ENCODE results near the gene TSPAN18. TPM values are rescaled to one million over a fixed set of nuclear protein-coding genes. Genes with fewer than 3 reads are reported as not detected.

Gene TSPAN18
- total RNA-seq, 2 experiments from 2014 or later, result 22.9 to 23.5 TPM

- H3K4me3 Mint-ChIP-seq, result no peak overlapping the region
- H3K9me3 Mint-ChIP-seq, result peaks cover 10% of the 10 kb centered on the region
- POLR2A ChIA-PET, result no interaction called here
- H3K4me1 Mint-ChIP-seq, result no peaks in the 10 kb centered on the region
- no peaks in the 10 kb centered on the region for H3K36me3 Mint-ChIP-seq (ENCODE audit: low read depth)
- peaks cover 11% of the 10 kb centered on the region for H3K27me3 Mint-ChIP-seq
- H3K27ac Mint-ChIP-seq, result no peak overlapping the region
- DNase-seq, result no peak
- CTCF ChIA-PET, result interaction anchor here (0.5 to 2.3 kb wide), 3 partner anchors 15 to 135 kb away, joined by 3 to 6 read pairs (median 3); no protein-coding TSS in a partner anchor
Observed at GRCh38 chr11:44760917-44761550, 34.3 kb downstream of the TSPAN18 start.

- no peaks in the 10 kb centered on the region for H3K4me1 Mint-ChIP-seq
- no peaks in the 10 kb centered on the region for H3K36me3 Mint-ChIP-seq (ENCODE audit: low read depth)
- peaks cover 11% of the 10 kb centered on the region for H3K27me3 Mint-ChIP-seq
- no peak overlapping the region for H3K4me3 Mint-ChIP-seq
- ChIA-PET CTCF (no interaction called here), POLR2A (no interaction called here)
- no peak for DNase-seq
- no peak overlapping the region for H3K27ac Mint-ChIP-seq
- H3K9me3 Mint-ChIP-seq, result peaks cover 7% of the 10 kb centered on the region
Observed at GRCh38 chr11:44761551-44761961, 34.8 kb downstream of the TSPAN18 start.

- no peak for DNase-seq
- Mint-ChIP-seq H3K27me3 (peaks cover 6% of the 10 kb centered on the region), H3K36me3 (ENCODE audit: low read depth) (no peaks in the 10 kb centered on the region), H3K9me3 (peaks cover 3% of the 10 kb centered on the region), H3K4me1 (no peaks in the 10 kb centered on the region), H3K27ac (no peak overlapping the region), H3K4me3 (no peak overlapping the region)
- POLR2A ChIA-PET, result no interaction called here
- CTCF ChIA-PET, result interaction anchor here (0.6 to 1.2 kb wide), 2 partner anchors 23 to 1289 kb away, joined by 3 read pairs; no protein-coding TSS in a partner anchor
Observed at GRCh38 chr11:44763121-44763820, 36.5 kb downstream of the TSPAN18 start.

DNA sequence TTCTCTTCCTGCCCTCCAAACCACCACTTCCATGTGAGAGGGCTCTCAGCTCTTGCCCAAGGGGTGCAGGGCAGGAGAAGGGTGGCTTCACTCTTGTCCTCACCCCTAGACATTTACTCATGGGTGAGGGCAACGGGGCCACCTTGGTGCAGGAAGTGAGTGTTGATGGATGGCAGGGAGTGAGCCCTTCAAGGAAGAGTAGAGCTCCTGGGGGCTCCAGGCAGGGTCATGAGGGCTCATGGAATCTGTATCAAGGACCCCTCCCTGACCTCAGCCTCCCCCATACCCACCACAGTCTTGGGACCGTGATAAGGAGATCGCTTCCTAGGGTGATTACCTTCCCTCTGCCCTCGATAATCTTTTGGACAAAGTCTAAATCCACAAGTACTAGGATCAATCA lies 37.8 kb downstream of the TSPAN18 start:
- Mint-ChIP-seq H3K27ac (no peak overlapping the region), H3K27me3 (peaks cover 3% of the 10 kb centered on the region), H3K36me3 (ENCODE audit: low read depth) (peaks cover 2% of the 10 kb centered on the region), H3K4me3 (no peak overlapping the region), H3K9me3 (no peaks in the 10 kb centered on the region), H3K4me1 (no peaks in the 10 kb centered on the region)
- DNase-seq, result no peak
- POLR2A ChIA-PET, result no interaction called here
- CTCF ChIA-PET, result interaction anchor here (0.6 kb wide), 1 partner anchor 1341 kb away, joined by 3 read pairs; no protein-coding TSS in a partner anchor

GRCh38 chr11:44765026-44765595 lies 38.3 kb downstream of the TSPAN18 start:
- peaks cover 2% of the 10 kb centered on the region for H3K27me3 Mint-ChIP-seq
- H3K27ac Mint-ChIP-seq, result no peak overlapping the region
- peaks cover 2% of the 10 kb centered on the region for H3K36me3 Mint-ChIP-seq (ENCODE audit: low read depth)
- no peak overlapping the region for H3K4me3 Mint-ChIP-seq
- no peak for DNase-seq
- no peaks in the 10 kb centered on the region for H3K4me1 Mint-ChIP-seq
- ChIA-PET POLR2A (no interaction called here), CTCF (no interaction called here)
- H3K9me3 Mint-ChIP-seq, result no peaks in the 10 kb centered on the region

GRCh38 chr11:44765676-44766075 lies 38.9 kb downstream of the TSPAN18 start:
- DNase-seq, result no peak
- POLR2A ChIA-PET, result no interaction called here
- peaks cover 2% of the 10 kb centered on the region for H3K36me3 Mint-ChIP-seq (ENCODE audit: low read depth)

DNA sequence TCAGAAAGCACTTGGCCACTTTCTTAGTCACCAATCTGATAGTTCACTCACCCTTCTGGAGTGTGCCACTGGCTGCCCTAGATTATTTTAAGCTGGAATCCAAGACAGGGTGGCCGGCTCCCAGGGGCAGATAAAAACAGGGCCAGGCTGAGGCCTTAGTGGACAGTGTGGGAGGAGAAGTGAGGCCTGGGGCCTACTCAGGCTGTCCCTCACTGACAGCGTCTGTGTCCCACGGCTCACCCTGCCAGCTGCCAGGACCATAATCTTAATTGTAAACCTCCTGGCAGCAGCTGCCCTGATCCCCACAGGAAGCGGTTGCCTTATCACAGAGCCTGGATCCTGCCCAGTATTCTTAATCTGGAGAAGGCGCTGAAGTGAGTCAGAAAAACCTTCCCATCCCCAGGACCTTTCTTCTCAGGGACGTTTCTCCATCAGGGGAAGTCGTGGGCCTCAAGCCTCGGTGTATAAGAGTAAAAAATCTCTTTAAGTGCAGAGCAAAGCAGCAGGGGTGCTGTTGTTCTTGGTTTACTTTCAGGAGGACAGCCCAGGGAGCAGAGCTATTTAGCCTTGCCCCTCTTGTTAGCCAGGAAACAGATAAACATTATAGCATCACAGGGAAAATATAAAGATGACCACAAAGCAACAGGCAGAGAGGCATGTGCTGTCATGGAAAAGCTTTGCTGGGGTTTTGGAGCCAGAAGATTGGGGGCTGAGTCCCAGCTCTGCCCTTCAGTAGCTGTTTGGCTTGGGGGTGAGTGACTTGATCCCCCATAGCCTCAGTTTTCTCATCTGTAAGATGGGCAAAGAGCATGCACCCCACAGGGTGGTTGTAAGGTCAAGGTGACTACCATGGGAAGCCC lies 39.6 kb downstream of the TSPAN18 start:
- H3K4me3 Mint-ChIP-seq, result no peak overlapping the region
- H3K27me3 Mint-ChIP-seq, result peaks cover 2% of the 10 kb centered on the region
- no peak for DNase-seq
- no peak overlapping the region for H3K27ac Mint-ChIP-seq
- CTCF ChIA-PET, result interaction anchor here (1.0 to 1.3 kb wide), 3 partner anchors 9 to 243 kb away, joined by 3 to 4 read pairs (median 3); no protein-coding TSS in a partner anchor
- H3K4me1 Mint-ChIP-seq, result no peaks in the 10 kb centered on the region
- POLR2A ChIA-PET, result no interaction called here
- peaks cover 2% of the 10 kb centered on the region for H3K36me3 Mint-ChIP-seq (ENCODE audit: low read depth)
- H3K9me3 Mint-ChIP-seq, result no peaks in the 10 kb centered on the region

More at GRCh38 chr11:44765676-44766075, 38.9 kb downstream of the TSPAN18 start:
- Mint-ChIP-seq H3K4me3 (no peak overlapping the region), H3K4me1 (no peaks in the 10 kb centered on the region), H3K9me3 (no peaks in the 10 kb centered on the region), H3K27ac (no peak overlapping the region), H3K27me3 (peaks cover 2% of the 10 kb centered on the region)
- CTCF ChIA-PET, result no interaction called here

DNA sequence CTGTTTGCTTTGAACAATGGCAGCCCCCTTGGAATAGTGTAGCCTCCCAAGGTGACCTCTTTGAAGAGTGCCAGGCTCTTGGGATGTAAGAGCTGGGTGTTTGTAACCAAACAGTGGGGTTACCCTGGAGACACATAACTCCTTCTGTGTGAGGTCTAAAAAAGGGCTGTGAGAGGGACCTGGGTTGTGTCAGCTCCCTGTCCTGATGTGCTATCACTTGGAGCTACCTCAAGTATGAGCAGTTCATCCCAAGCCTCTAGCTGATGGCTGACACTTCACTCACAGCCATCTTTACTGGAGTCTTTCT lies 40.2 kb downstream of the TSPAN18 start:
- Mint-ChIP-seq H3K36me3 (ENCODE audit: low read depth) (peaks cover 2% of the 10 kb centered on the region), H3K4me3 (no peak overlapping the region), H3K27ac (no peak overlapping the region), H3K27me3 (peaks cover 2% of the 10 kb centered on the region), H3K4me1 (no peaks in the 10 kb centered on the region), H3K9me3 (no peaks in the 10 kb centered on the region)
- POLR2A ChIA-PET, result no interaction called here
- CTCF ChIA-PET, result interaction anchor here (1.0 to 1.3 kb wide), 3 partner anchors 8 to 244 kb away, joined by 3 to 4 read pairs (median 3); no protein-coding TSS in a partner anchor
- no peak for DNase-seq

DNA sequence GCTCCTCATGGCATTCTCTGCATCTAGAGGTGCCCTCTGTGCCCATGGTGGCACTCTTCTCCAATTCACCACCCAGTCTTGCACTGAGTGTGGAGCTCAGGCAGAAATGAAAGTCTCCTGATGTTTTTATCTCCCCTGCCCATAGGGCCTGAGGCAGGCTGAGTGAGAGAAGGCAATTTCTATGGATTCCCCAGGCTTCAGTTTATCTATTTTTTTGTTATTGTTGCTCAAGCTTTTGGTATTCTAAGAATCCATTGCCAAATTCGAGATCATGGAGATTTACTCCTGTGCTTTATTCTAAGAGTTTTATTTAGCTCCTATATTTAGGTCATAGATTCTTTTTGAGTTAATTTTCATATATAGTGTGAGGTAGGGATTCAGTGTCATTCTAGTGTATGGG lies 40.7 kb downstream of the TSPAN18 start:
- Mint-ChIP-seq H3K9me3 (no peaks in the 10 kb centered on the region), H3K36me3 (ENCODE audit: low read depth) (peaks cover 2% of the 10 kb centered on the region), H3K4me1 (no peaks in the 10 kb centered on the region), H3K27me3 (peaks cover 2% of the 10 kb centered on the region), H3K27ac (no peak overlapping the region), H3K4me3 (no peak overlapping the region)
- CTCF ChIA-PET, result interaction anchor here (1.0 to 1.3 kb wide), 2 partner anchors 8 to 244 kb away, joined by 3 to 4 read pairs; no protein-coding TSS in a partner anchor
- POLR2A ChIA-PET, result no interaction called here
- no peak for DNase-seq

GRCh38 chr11:44770401-44770800 lies 43.6 kb downstream of the TSPAN18 start:
- H3K27me3 Mint-ChIP-seq, result peaks cover 2% of the 10 kb centered on the region
- no peaks in the 10 kb centered on the region for H3K9me3 Mint-ChIP-seq
- no peak overlapping the region for H3K27ac Mint-ChIP-seq
- no peak overlapping the region for H3K4me3 Mint-ChIP-seq
- POLR2A ChIA-PET, result no interaction called here
- H3K4me1 Mint-ChIP-seq, result no peaks in the 10 kb centered on the region
- peaks cover 2% of the 10 kb centered on the region for H3K36me3 Mint-ChIP-seq (ENCODE audit: low read depth)
- no peak for DNase-seq
- CTCF ChIA-PET, result interaction anchor here (1.3 kb wide), 1 partner anchor 17 kb away, joined by 3 read pairs; no protein-coding TSS in a partner anchor

DNA sequence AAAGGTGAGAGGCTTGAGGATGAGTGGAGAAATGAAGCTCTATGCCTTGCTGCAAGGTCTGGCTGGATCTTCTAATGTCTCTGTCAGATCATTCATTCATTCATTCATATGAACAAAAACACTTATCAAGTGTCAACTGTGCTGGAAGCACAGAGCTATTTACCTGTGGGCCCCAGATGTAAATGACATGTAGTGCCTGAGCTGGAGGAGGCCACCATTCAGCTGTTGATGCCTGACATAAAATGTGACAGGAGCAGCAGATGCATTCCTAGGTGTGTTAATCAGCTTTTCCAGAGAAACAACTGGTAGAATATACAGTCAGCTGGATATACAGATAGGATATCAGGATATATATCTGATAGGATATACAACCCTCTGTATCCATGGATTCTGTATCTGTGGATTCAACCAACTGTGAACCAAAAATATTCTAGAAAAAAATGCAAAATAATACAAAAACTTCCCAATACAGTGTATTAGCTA lies 44.5 kb downstream of the TSPAN18 start:
- CTCF ChIA-PET, result interaction anchor here (0.6 to 1.3 kb wide), 2 partner anchors 17 to 18 kb away, joined by 3 read pairs; no protein-coding TSS in a partner anchor
- DNase-seq, result no peak
- H3K9me3 Mint-ChIP-seq, result no peaks in the 10 kb centered on the region
- no peak overlapping the region for H3K27ac Mint-ChIP-seq
- peaks cover 2% of the 10 kb centered on the region for H3K36me3 Mint-ChIP-seq (ENCODE audit: low read depth)
- H3K4me1 Mint-ChIP-seq, result no peaks in the 10 kb centered on the region
- POLR2A ChIA-PET, result no interaction called here
- no peak overlapping the region for H3K4me3 Mint-ChIP-seq
- peaks cover 2% of the 10 kb centered on the region for H3K27me3 Mint-ChIP-seq

DNA sequence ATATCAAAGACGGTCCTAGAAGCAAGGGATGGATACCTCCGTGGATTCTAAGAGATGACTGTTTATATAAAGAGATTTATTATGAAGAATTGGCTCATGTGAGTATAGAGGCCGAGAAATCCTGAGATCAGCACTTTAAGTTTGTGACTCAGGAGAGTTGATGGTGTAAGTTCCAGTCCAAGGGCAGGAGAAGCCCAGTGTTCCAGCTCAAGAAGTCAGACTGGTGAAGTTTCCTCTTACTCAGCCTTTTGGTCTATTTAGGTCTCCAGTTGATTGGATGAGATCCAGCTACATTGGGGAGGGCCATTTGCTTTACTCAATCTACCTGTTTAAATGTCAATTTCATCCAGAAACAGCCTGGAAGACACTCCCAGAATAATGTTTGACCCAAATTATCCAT lies 45.1 kb downstream of the TSPAN18 start:
- ChIA-PET POLR2A (no interaction called here), CTCF (interaction anchor here (0.6 to 1.3 kb wide), 2 partner anchors 17 to 18 kb away, joined by 3 read pairs; no protein-coding TSS in a partner anchor)
- Mint-ChIP-seq H3K9me3 (no peaks in the 10 kb centered on the region), H3K4me3 (no peak overlapping the region), H3K4me1 (no peaks in the 10 kb centered on the region), H3K27ac (no peak overlapping the region), H3K36me3 (ENCODE audit: low read depth) (peaks cover 2% of the 10 kb centered on the region), H3K27me3 (peaks cover 2% of the 10 kb centered on the region)
- DNase-seq, result no peak
